ENCODE results near the gene SAMSN1.

GRCh38 chr21:14435423-14435822 lies 110.7 kb downstream of the SAMSN1 start:
- TF ChIP-seq EZH2 (IDR thresholded peaks at IDR 0.05) (no peak), CTCF (IDR thresholded peaks at IDR 0.05) (no peak), EZH2phosphoT487 (IDR thresholded peaks at IDR 0.05) (no peak)
